GM20431 (cell line): ENCODE data around the gene MT1H.
"Not testable (repeated sequence)": the region's sequence is repeated elsewhere in the genome, so short reads cannot be mapped to it uniquely, and the experiment has no call there.

Source experiments
- in situ Hi-C: fragments of 300-500 bp; cut with MseI, MboI; formaldehyde crosslinking; loops from one replicate; pipeline ENCODE4 v1.15.0; 2020; ENCODE audit warnings: low sequenced_read_pairs; ENCODE audit not compliant: unreplicated experiment

The MT1H gene

GRCh38 chr16:56662357-56663354 lies 7.0 kb upstream of the MT1H start:
- in situ Hi-C loops, result no loop called here

- in situ Hi-C loops, result no loop called here
Observed at GRCh38 chr16:56664506-56664905, 5.1 kb upstream of the MT1H start.

- in situ Hi-C loops, result not testable (repeated sequence)
Observed at GRCh38 chr16:56665286-56666261, 4.0 kb upstream of the MT1H start.

GRCh38 chr16:56667581-56668571 lies 1.7 kb upstream of the MT1H start, which contains the start of gene MT1G:
Gene MT1G (minus strand): TSS chr16:56668065. CDS start chr16:56667993, 72 bp downstream.
- in situ Hi-C loops, result no loop called here

GRCh38 chr16:56669840-56670619 lies 416 bp downstream of the MT1H start:
- in situ Hi-C loops, result no loop called here

- in situ Hi-C loops, result no loop called here
Observed at GRCh38 chr16:56670620-56670934, 963 bp downstream of the MT1H start.

- in situ Hi-C loops, result not testable (repeated sequence)
Observed at GRCh38 chr16:56671691-56672090, 2.1 kb downstream of the MT1H start.

- in situ Hi-C loops, result not testable (repeated sequence)
Observed at GRCh38 chr16:56672171-56672570, 2.6 kb downstream of the MT1H start.

- in situ Hi-C loops, result no loop called here
Observed at GRCh38 chr16:56672761-56673536, 3.3 kb downstream of the MT1H start.

GRCh38 chr16:56673921-56674320 lies 4.3 kb downstream of the MT1H start:
- in situ Hi-C loops, result no loop called here

- in situ Hi-C loops, result not testable (repeated sequence)
Observed at GRCh38 chr16:56674570-56674969, 5.0 kb downstream of the MT1H start.

GRCh38 chr16:56675685-56676210 lies 6.1 kb downstream of the MT1H start:
- in situ Hi-C loops, result no loop called here

GRCh38 chr16:56677474-56677873 lies 7.9 kb downstream of the MT1H start:
- in situ Hi-C loops, result no loop called here

GRCh38 chr16:56679078-56679730 lies 9.6 kb downstream of the MT1H start:
- in situ Hi-C loops, result no loop called here

- in situ Hi-C loops, result no loop called here
Observed at GRCh38 chr16:56679818-56680217, 10.2 kb downstream of the MT1H start.

- in situ Hi-C loops, result no loop called here
Observed at GRCh38 chr16:56681939-56682702, 12.5 kb downstream of the MT1H start, which contains the start of gene MT1X. Gene MT1X (plus strand): TSS chr16:56682470. CDS start chr16:56682541, 71 bp downstream.
